ENCODE data around the gene MAP7D1.

DNA sequence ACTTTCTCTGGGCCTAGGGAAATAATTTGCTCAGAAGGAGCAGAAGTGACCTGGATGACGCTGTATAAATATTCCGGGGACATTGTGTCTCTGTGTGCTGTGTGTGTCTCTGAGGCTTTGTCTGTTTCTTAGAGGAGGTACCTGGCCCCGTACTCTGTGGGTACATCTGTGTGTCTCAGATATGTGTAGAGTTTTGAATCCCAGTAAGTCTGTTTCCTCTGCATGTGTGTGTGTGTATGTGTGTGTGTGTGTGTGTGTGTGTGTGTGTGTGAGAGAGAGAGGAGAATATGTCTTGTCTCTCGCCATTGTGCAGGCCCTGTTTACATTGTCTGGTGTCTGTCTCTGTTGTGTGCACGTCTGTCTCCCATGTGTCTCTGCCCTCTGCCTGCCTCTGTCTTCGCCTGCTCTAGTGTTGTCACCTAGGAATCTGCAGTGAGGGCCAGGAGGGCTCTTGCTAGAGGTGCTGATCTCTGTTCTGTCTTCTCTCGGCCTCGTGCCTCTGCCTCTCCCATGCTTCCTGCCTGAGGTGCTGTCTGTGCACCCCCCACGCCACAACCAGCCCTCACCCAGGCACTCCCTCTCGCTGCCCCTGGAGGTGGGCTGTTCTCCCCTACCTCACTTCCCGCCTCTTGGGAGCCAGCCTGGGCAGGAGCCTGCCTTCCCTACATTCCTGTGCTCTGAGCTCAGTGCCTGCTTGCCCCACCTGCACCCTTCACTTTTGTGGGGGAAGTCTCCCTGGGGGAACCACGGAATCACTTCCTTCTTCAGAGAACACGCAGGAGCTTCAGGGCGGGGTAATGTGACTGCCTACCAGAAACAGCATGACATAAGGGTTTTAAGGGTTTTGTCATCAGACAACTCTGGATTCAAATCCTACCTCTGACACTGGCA, 5.9 kb downstream of the MAP7D1 start:
- TF ChIP-seq CTCF (IDR thresholded peaks at IDR 0.05) (no peak), GABPA (IDR thresholded peaks at IDR 0.05; ENCODE audit: low read depth) (no peak), PBX3 (IDR thresholded peaks at IDR 0.05) (no peak), TAF1 (IDR thresholded peaks at IDR 0.05; ENCODE audit: borderline replicate concordance, low read depth, low read length) (no peak), TEAD4 (IDR thresholded peaks at IDR 0.05; ENCODE audit: borderline replicate concordance, insufficient read depth) (no peak)
- TF ChIP-seq, protein P1, sequence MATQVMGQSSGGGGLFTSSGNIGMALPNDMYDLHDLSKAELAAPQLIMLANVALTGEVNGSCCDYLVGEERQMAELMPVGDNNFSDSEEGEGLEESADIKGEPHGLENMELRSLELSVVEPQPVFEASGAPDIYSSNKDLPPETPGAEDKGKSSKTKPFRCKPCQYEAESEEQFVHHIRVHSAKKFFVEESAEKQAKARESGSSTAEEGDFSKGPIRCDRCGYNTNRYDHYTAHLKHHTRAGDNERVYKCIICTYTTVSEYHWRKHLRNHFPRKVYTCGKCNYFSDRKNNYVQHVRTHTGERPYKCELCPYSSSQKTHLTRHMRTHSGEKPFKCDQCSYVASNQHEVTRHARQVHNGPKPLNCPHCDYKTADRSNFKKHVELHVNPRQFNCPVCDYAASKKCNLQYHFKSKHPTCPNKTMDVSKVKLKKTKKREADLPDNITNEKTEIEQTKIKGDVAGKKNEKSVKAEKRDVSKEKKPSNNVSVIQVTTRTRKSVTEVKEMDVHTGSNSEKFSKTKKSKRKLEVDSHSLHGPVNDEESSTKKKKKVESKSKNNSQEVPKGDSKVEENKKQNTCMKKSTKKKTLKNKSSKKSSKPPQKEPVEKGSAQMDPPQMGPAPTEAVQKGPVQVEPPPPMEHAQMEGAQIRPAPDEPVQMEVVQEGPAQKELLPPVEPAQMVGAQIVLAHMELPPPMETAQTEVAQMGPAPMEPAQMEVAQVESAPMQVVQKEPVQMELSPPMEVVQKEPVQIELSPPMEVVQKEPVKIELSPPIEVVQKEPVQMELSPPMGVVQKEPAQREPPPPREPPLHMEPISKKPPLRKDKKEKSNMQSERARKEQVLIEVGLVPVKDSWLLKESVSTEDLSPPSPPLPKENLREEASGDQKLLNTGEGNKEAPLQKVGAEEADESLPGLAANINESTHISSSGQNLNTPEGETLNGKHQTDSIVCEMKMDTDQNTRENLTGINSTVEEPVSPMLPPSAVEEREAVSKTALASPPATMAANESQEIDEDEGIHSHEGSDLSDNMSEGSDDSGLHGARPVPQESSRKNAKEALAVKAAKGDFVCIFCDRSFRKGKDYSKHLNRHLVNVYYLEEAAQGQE (IDR thresholded peaks at IDR 0.05; ENCODE audit: low read depth, low read length), result no peak

All from SK-N-SH (cell line).